H1 (cell line): ENCODE data around the gene MPIG6B. TPM values are rescaled to one million over a fixed set of nuclear protein-coding genes. Genes with fewer than 3 reads are reported as not detected.
A peak's percentile ranks its signal among the peaks of the same experiment; 100 is the strongest.

Experiments
- CTCF ChIA-PET: fragments of 300-600 bp; sonication (Branson Sonifier 250); formaldehyde crosslinking; loops from one replicate; lab custom pipeline; 2021; ENCODE audit not compliant: partially characterized antibody; lab: Charles Lee
- POLR2A ChIA-PET: fragments of 300-600 bp; sonication (Branson Sonifier 250); formaldehyde crosslinking; loops from one replicate; lab custom pipeline; 2021; ENCODE audit warnings: inconsistent platforms; ENCODE audit not compliant: partially characterized antibody; lab: Charles Lee
- DNase-seq, 2 experiments: peaks; one replicate each; pipeline versions ENCODE4 v3.0.0 to v3.0.0-alpha.2; 2010 to 2022; ENCODE audit warnings: low spot score in 2 of 2, low read depth in 1 of 2, mixed read lengths in 1 of 2
- FAIRE-seq: peaks from 2 replicates; lab custom pipeline; 2011; peaks lifted over from hg19 to GRCh38; lab: Jason Lieb, UNC
- H2AFZ ChIP-seq: 2 replicates; pipeline ENCODE4 v1.8.1; 2012; ENCODE audit warnings: low read length, inconsistent platforms
- H2AK5ac ChIP-seq: 2 replicates; pipeline ENCODE4 v1.6.1; 2013; ENCODE audit warnings: low read depth, low read length
- H2BK120ac ChIP-seq: replicated peaks from 2 replicates; pipeline ENCODE3; 2013; ENCODE audit warnings: low read depth, low read length, inconsistent platforms
- H2BK12ac ChIP-seq: 2 replicates; pipeline ENCODE4 v1.6.1; 2013; ENCODE audit warnings: low read depth, low read length
- H2BK15ac ChIP-seq: 2 replicates; pipeline ENCODE4 v1.6.1; 2013; ENCODE audit warnings: low read length
- H2BK20ac ChIP-seq: 2 replicates; pipeline ENCODE4 v1.6.1; 2013; ENCODE audit warnings: low read length
- H2BK5ac ChIP-seq: 2 replicates; pipeline ENCODE4 v1.6.1; 2013; ENCODE audit warnings: low read depth, low read length
- H3K14ac ChIP-seq: 2 replicates; pipeline ENCODE4 v1.6.1; 2013; ENCODE audit warnings: inconsistent platforms; ENCODE audit not compliant: insufficient read length
- H3K18ac ChIP-seq: 2 replicates; pipeline ENCODE4 v1.6.1; 2013; ENCODE audit warnings: low read length; ENCODE audit errors: extremely low read depth
- H3K23ac ChIP-seq: 2 replicates; pipeline ENCODE4 v1.6.1; 2013; ENCODE audit warnings: inconsistent platforms; ENCODE audit not compliant: insufficient read length
- H3K23me2 ChIP-seq: 2 replicates; pipeline ENCODE4 v1.6.1; 2013; ENCODE audit warnings: low read depth, low read length
- H3K27ac ChIP-seq: 2 replicates; pipeline ENCODE4 v1.6.1; 2011; ENCODE audit warnings: low read depth, low read length, inconsistent platforms
- H3K27me3 ChIP-seq, 4 experiments: replicated peaks in 1 of 4; 1 replicate in 1 of 4; 2 replicates in 3 of 4; pipeline versions ENCODE4 v1.6.1 to v1.8.1; 2011 to 2013; ENCODE audit warnings: low read length in 3 of 4, mild to moderate bottlenecking in 3 of 4, inconsistent platforms in 2 of 4, mixed read lengths in 2 of 4, moderate library complexity in 1 of 4; ENCODE audit not compliant: control insufficient read depth in 3 of 4, insufficient read depth in 3 of 4; ENCODE audit errors: extremely low read depth in 1 of 4
- H3K36me3 ChIP-seq, 4 experiments: 2 replicates each; pipeline versions ENCODE4 v1.6.1 to v1.8.1; 2011 to 2013; ENCODE audit warnings: mild to moderate bottlenecking in 4 of 4, low read length in 3 of 4, moderate library complexity in 2 of 4, control low read depth in 1 of 4, inconsistent platforms in 1 of 4; ENCODE audit not compliant: insufficient read depth in 4 of 4, control insufficient read depth in 2 of 4
- H3K4ac ChIP-seq: replicated peaks from 2 replicates; pipeline ENCODE3; 2013; ENCODE audit warnings: low read length, low read depth, mixed read lengths, inconsistent platforms; ENCODE audit not compliant: insufficient read length
- H3K4me1 ChIP-seq, 4 experiments: replicated peaks in 1 of 4; 1 replicate in 1 of 4; 2 replicates in 3 of 4; pipeline versions ENCODE4 v1.6.1 to v1.8.1; 2011 to 2013; ENCODE audit warnings: low read length in 3 of 4, inconsistent platforms in 2 of 4, mixed read lengths in 1 of 4; ENCODE audit not compliant: insufficient read depth in 4 of 4, control insufficient read depth in 3 of 4
- H3K4me2 ChIP-seq, 2 experiments: 2 replicates each; pipeline versions ENCODE4 v1.6.1 to v1.8.1; 2011 to 2013; ENCODE audit warnings: low read depth in 2 of 2, low read length in 2 of 2, control low read depth in 1 of 2, inconsistent platforms in 1 of 2, mild to moderate bottlenecking in 1 of 2; ENCODE audit not compliant: insufficient read depth in 1 of 2
- H3K4me3 ChIP-seq, 4 experiments: fragments of 200-600, 300-600 bp in 1 of 4; sonication (generic), shearing (Covaris generic), sonication (Bioruptor Twin) in 1 of 4; 2 replicates each; pipeline versions ENCODE4 v1.5.1 to v1.8.1; 2011 to 2016; ENCODE audit warnings: low read length in 4 of 4, low read depth in 3 of 4, control low read depth in 2 of 4, inconsistent platforms in 2 of 4, mild to moderate bottlenecking in 2 of 4, mixed read lengths in 1 of 4, moderate library complexity in 1 of 4; ENCODE audit not compliant: insufficient read depth in 2 of 4; ENCODE audit errors: extremely low read depth in 1 of 4
- H3K56ac ChIP-seq: replicated peaks from 2 replicates; pipeline ENCODE3; 2013; ENCODE audit warnings: low read depth, mild to moderate bottlenecking, mixed read lengths, low read length, inconsistent platforms; ENCODE audit not compliant: insufficient read length
- H3K79me1 ChIP-seq: 2 replicates; pipeline ENCODE4 v1.6.1; 2013; ENCODE audit warnings: low read depth, low read length, control low read depth
- H3K79me2 ChIP-seq, 2 experiments: 2 replicates each; pipeline versions ENCODE4 v1.6.1 to v1.8.1; 2012 to 2013; ENCODE audit warnings: low read length in 2 of 2, mild to moderate bottlenecking in 2 of 2, inconsistent platforms in 1 of 2; ENCODE audit not compliant: insufficient read depth in 2 of 2, control insufficient read depth in 1 of 2
- H3K9ac ChIP-seq, 4 experiments: replicated peaks in 1 of 4; 1 replicate in 1 of 4; 2 replicates in 3 of 4; pipeline versions ENCODE4 v1.6.1 to v1.8.1; 2011 to 2013; ENCODE audit warnings: low read depth in 3 of 4, low read length in 3 of 4, control low read depth in 2 of 4, mild to moderate bottlenecking in 2 of 4, moderate library complexity in 2 of 4, inconsistent platforms in 1 of 4; ENCODE audit errors: extremely low read depth in 1 of 4
- H3K9me3 ChIP-seq, 2 experiments: 2 replicates each; pipeline versions ENCODE4 v1.6.1 to v1.8.1; 2012 to 2013; ENCODE audit warnings: mild to moderate bottlenecking in 2 of 2, moderate library complexity in 2 of 2, control low read depth in 1 of 2, inconsistent platforms in 1 of 2, low read depth in 1 of 2, low read length in 1 of 2, mixed read lengths in 1 of 2; ENCODE audit not compliant: insufficient read depth in 2 of 2
- H4K20me1 ChIP-seq, 2 experiments: replicated peaks in 1 of 2; 2 replicates each; pipeline versions ENCODE3 to v1.8.1; 2011 to 2013; ENCODE audit warnings: inconsistent platforms in 2 of 2, low read length in 2 of 2, mild to moderate bottlenecking in 1 of 2; ENCODE audit not compliant: insufficient read depth in 2 of 2, control insufficient read depth in 1 of 2
- H4K5ac ChIP-seq: 2 replicates; pipeline ENCODE4 v1.6.1; 2013; ENCODE audit warnings: low read length, low read depth, mixed read lengths, inconsistent platforms; ENCODE audit not compliant: insufficient read length
- H4K8ac ChIP-seq: 2 replicates; pipeline ENCODE4 v1.8.0; 2013; ENCODE audit warnings: mild to moderate bottlenecking, moderate library complexity, low read length, inconsistent platforms; ENCODE audit not compliant: insufficient read depth; ENCODE audit errors: extremely low read depth
- H4K91ac ChIP-seq: replicated peaks from 2 replicates; pipeline ENCODE3; 2013; ENCODE audit warnings: low read length, mixed read lengths, inconsistent platforms; ENCODE audit not compliant: insufficient read length
- CEBPB ChIP-seq: IDR thresholded peaks from 2 replicates; pipeline ENCODE4 v1.6.1; 2012; ENCODE audit warnings: low read depth, low read length
- CHD1 ChIP-seq: IDR thresholded peaks from 2 replicates; pipeline ENCODE4 v1.6.1; 2012; ENCODE audit warnings: low read depth, low read length, improper control_type of control experiment
- CTBP2 ChIP-seq: IDR thresholded peaks from 2 replicates; pipeline ENCODE4 v1.7.0; 2011; ENCODE audit warnings: borderline replicate concordance, mild to moderate bottlenecking, moderate library complexity, mixed read lengths, low read length; ENCODE audit not compliant: insufficient read depth, insufficient read length
- EZH2 ChIP-seq: fragments of 200-600 bp; sonication (generic); IDR thresholded peaks from 2 replicates; pipeline ENCODE4 v1.7.1; 2012; ENCODE audit warnings: low read depth, mild to moderate bottlenecking, moderate library complexity, low read length, inconsistent platforms; ENCODE audit not compliant: severe bottlenecking
- KDM4A ChIP-seq: IDR thresholded peaks from one replicate; pipeline ENCODE4 v1.7.1; 2012; ENCODE audit warnings: low read depth, mild to moderate bottlenecking, moderate library complexity, low read length, inconsistent platforms; ENCODE audit not compliant: severe bottlenecking
- NRF1 ChIP-seq: IDR thresholded peaks from 2 replicates; pipeline ENCODE4 v1.6.1; 2011; ENCODE audit warnings: mild to moderate bottlenecking, low read depth, low read length, improper control_type of control experiment
- POLR2A ChIP-seq, 2 experiments: IDR thresholded peaks; 1 replicate in 1 of 2; 2 replicates in 1 of 2; pipeline ENCODE4 v1.6.1; 2011; ENCODE audit warnings: low read depth in 2 of 2, low read length in 2 of 2, mild to moderate bottlenecking in 2 of 2; ENCODE audit errors: control extremely low read depth in 1 of 2
- RNF2 ChIP-seq: fragments of 200-900, 300-1000 bp; sonication (generic); IDR thresholded peaks from 2 replicates; pipeline ENCODE4 v1.7.1; 2016; ENCODE audit warnings: borderline replicate concordance, low read depth, mild to moderate bottlenecking, antibody characterized with exemption, low read length; ENCODE audit not compliant: poor library complexity, severe bottlenecking; ENCODE audit errors: missing control alignments
- RXRA ChIP-seq: IDR thresholded peaks from 2 replicates; pipeline ENCODE4 v1.6.1; 2011; ENCODE audit warnings: low read depth, mild to moderate bottlenecking, low read length, moderate library complexity; ENCODE audit not compliant: insufficient read depth
- SIN3A ChIP-seq, 2 experiments: IDR thresholded peaks in 1 of 2; conservative IDR thresholded peaks in 1 of 2; 2 replicates each; pipeline ENCODE4 v1.6.1; 2011 to 2012; ENCODE audit warnings: low read length in 2 of 2, improper control_type of control experiment in 1 of 2, low read depth in 1 of 2, mild to moderate bottlenecking in 1 of 2
- SRF ChIP-seq: IDR thresholded peaks from 2 replicates; pipeline ENCODE4 v1.6.1; 2011; ENCODE audit warnings: mild to moderate bottlenecking, low read depth, low read length, moderate library complexity
- TBP ChIP-seq: IDR thresholded peaks from 2 replicates; pipeline ENCODE4 v1.6.1; 2011; ENCODE audit warnings: low read depth, low read length, improper control_type of control experiment
- ZNF274 ChIP-seq: IDR thresholded peaks from 2 replicates; pipeline ENCODE4 v1.7.0; 2012; ENCODE audit warnings: low read length, borderline replicate concordance; ENCODE audit errors: extremely low read depth
- WGBS, 2 experiments: shearing (Covaris generic) in 1 of 2; methylation state at CpG; one replicate each; pipeline versions ENCODE4 v1.1.6 to v1.1.7; 2013 to 2015; ENCODE audit warnings: low lambda C conversion rate in 2 of 2, mixed read lengths in 2 of 2, inconsistent platforms in 1 of 2, low coverage in 1 of 2, missing lambda C conversion rate in 1 of 2; ENCODE audit not compliant: insufficient replicate concordance in 2 of 2, insufficient coverage in 1 of 2, insufficient read length in 1 of 2; ENCODE audit errors: extremely low coverage in 1 of 2, missing lambda C conversion rate in 1 of 2; 5-methylcytosine and 5-hydroxymethylcytosine counted together
- polyA plus RNA-seq, 7 experiments: library from polyadenylated mRNA; depleted of rRNA in 3 of 7; stranded (reverse) in 5 of 7; unstranded in 2 of 7; fragments of >200 nt in 5 of 7; fragments of 200-250 nt in 2 of 7; gene quantifications; 1 replicate in 5 of 7; 2 replicates in 1 of 7; 4 replicates in 1 of 7; pipeline versions ENCODE4 v1.2.1 to v1.2.3, GENCODE V29; 2011 to 2013; ENCODE audit warnings: missing spikeins in 2 of 7, mixed read lengths in 2 of 7
- total RNA-seq: library from RNA; stranded (reverse); fragmentation: NEBNext Ultra II Directional; extraction: Animal tissue kit (Norgen Biotek cat#: 25700); gene quantifications from 2 replicates; pipeline ENCODE4 v1.2.1, GENCODE V29; 2021

The MPIG6B gene
- total and polyA plus RNA-seq, 2 of the 8 experiments (the other 6 are each of a cell fraction or from before 2014, with no cell fraction given), result 0.18 TPM; not detected in 1

DNA sequence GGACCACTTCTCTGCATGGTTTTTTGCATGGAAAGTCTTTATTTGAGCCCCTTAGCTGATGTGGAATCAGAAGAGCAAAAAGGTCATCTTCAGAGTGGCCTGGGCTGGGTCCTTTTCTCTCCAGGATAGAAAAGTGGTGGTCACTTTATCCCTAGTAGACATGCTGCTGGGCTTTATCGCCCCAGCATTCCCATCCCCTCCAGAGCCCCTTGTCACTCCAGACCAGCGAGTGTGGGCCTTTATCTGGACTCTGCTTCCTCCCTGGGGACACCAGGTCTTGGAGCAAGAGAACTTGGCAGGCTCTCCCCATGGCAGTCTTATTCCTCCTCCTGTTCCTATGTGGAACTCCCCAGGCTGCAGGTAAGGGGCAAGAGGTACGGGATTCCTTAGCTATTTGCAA lies 16.6 kb upstream of the MPIG6B start, which contains the start of gene LY6G6F:
Gene LY6G6F, plus strand, starts transcription at position 268 of the 400 bp plus-strand sequence. Its CDS starts 41 bp downstream, at position 309.
- H4K20me1 ChIP-seq, result no peaks in the 10 kb centered on the region
- ChIA-PET CTCF (interaction anchor here (0.7 to 1.6 kb wide), 5 partner anchors 9 to 63 kb away, joined by 3 to 6 read pairs (median 3); partner anchors contain the start of gene LY6G6D), POLR2A (interaction anchor here (0.9 to 1.1 kb wide), 3 partner anchors 33 to 108 kb away, joined by 3 to 5 read pairs (median 3); partner anchors contain the start of gene MSH5)
- no peaks in the 10 kb centered on the region for H3K27me3 ChIP-seq
- no peaks in the 10 kb centered on the region for H3K36me3 ChIP-seq
- peaks cover 4% of the 10 kb centered on the region; the same call in 1 of the 2 replicates for H3K79me1 ChIP-seq
- no peaks in the 10 kb centered on the region for H3K9me3 ChIP-seq
- DNase-seq, result no peak
- WGBS, 2 experiments, result 77% methylated on average over 3 of the region's 3 CpGs; no CpG with 5 or more reads in 1 of the 2 experiments
- H3K4me3 ChIP-seq, result no peak within 1 kb of the TSS
- no peak within 1 kb of the TSS for H2AK5ac ChIP-seq
- no peak within 1 kb of the TSS for H3K14ac ChIP-seq
- H2BK12ac ChIP-seq, result no peak within 1 kb of the TSS
- FAIRE-seq, result no peak
- H3K4me1 ChIP-seq, result peaks cover 2 to 8% (median 3%) of the 10 kb centered on the region in 4 experiments; a peak in 5 of 7 replicates
- H3K27ac ChIP-seq, result no peak within 1 kb of the TSS
- no peak within 1 kb of the TSS for H3K4me2 ChIP-seq
- H2AFZ ChIP-seq, result no peak within 1 kb of the TSS
- H4K91ac ChIP-seq, result no peak within 1 kb of the TSS
- no peak within 1 kb of the TSS for H2BK120ac ChIP-seq
- no peak within 1 kb of the TSS for H3K9ac ChIP-seq
- H4K5ac ChIP-seq, result no peak within 1 kb of the TSS
- H3K23me2 ChIP-seq, result peaks cover 11% of the 10 kb centered on the region; the same call in 1 of the 2 replicates
- H3K56ac ChIP-seq, result no peak within 1 kb of the TSS
- H3K79me2 ChIP-seq, result peaks cover 0 to 7% of the 10 kb centered on the region in 2 experiments; a peak in 2 of 4 replicates
- peak within 1 kb of the TSS; percentile 82; the same call in 1 of the 2 replicates for H4K8ac ChIP-seq
- H3K23ac ChIP-seq, result no peak within 1 kb of the TSS
- no peak within 1 kb of the TSS for H3K4ac ChIP-seq
- H3K18ac ChIP-seq, result no peak within 1 kb of the TSS
- H2BK20ac ChIP-seq, result no peak within 1 kb of the TSS
- H2BK5ac ChIP-seq, result no peak within 1 kb of the TSS
- no peak within 1 kb of the TSS for H2BK15ac ChIP-seq
- TF ChIP-seq CTBP2 (no peak), TBP (no peak), KDM4A (no peak), SRF (no peak), NRF1 (no peak), POLR2A (IDR thresholded peaks at IDR 0.05; ENCODE audit: control extremely low read depth in 1 of 2, low read depth in 2 of 2, low read length in 2 of 2) (no peak), ZNF274 (no peak), SIN3A (conservative IDR thresholded peaks at IDR 0.05 in 1 of 2, IDR thresholded peaks at IDR 0.05 in 1 of 2; ENCODE audit: low read depth in 1 of 2, low read length in 2 of 2) (no peak), RNF2 (no peak), EZH2 (no peak), CHD1 (no peak), RXRA (no peak), CEBPB (no peak)
